WTC11 (cell line): ENCODE data around the gene RCL1.

Experiments
- CREB1 ChIP-seq: sonication (generic); formaldehyde crosslinking; IDR thresholded peaks from 2 replicates; pipeline ENCODE4 v1.8.0; 2023; ENCODE audit warnings: mild to moderate bottlenecking, missing genetic modification reagents
- GABPB1 ChIP-seq: sonication (generic); formaldehyde crosslinking; IDR thresholded peaks from 2 replicates; pipeline ENCODE4 v1.8.1; 2023; ENCODE audit warnings: mild to moderate bottlenecking, missing genetic modification reagents
- NFATC4 ChIP-seq: fragments of 250-450 bp; sonication (Bioruptor Pico); IDR thresholded peaks from 2 replicates; pipeline ENCODE4 v1.9.0; 2021; ENCODE audit warnings: mild to moderate bottlenecking
- NR2C2 ChIP-seq: sonication (generic); formaldehyde crosslinking; IDR thresholded peaks from 2 replicates; pipeline ENCODE4 v1.8.0; 2022; ENCODE audit warnings: mild to moderate bottlenecking, missing genetic modification reagents
- RELA ChIP-seq: sonication (generic); formaldehyde crosslinking; IDR thresholded peaks from 2 replicates; pipeline ENCODE4 v1.8.1; 2022; ENCODE audit warnings: missing genetic modification reagents, mild to moderate bottlenecking, borderline replicate concordance
- TF ChIP-seq, protein P1 (sequence below): sonication (generic); formaldehyde crosslinking; IDR thresholded peaks from 2 replicates; pipeline ENCODE4 v1.8.1; 2022; ENCODE audit warnings: mild to moderate bottlenecking, moderate library complexity, missing genetic modification reagents
- TF ChIP-seq, protein P2 (sequence below): fragments of 200-600 bp; IDR thresholded peaks from 2 replicates; pipeline ENCODE4 v1.8.0; 2022; ENCODE audit warnings: antibody characterized with exemption
- TF ChIP-seq, protein P3 (sequence below): sonication (generic); formaldehyde crosslinking; IDR thresholded peaks from 2 replicates; pipeline ENCODE4 v1.8.0; 2022; ENCODE audit warnings: mild to moderate bottlenecking, missing genetic modification reagents

DNA sequence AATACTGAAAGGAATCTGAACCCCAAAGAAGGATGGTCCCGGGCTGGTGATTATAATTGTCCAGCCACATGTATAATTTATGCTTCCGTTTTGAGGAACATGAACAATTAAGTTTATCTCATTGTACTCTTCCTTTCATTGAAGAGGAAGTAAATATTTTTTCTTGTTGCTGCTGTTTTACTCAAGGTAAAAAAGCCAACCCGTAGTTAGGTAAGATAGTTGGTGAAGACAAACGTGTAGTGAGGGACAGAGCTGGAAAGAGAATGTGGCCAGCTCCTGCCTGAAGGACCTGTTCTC is 5.1 kb downstream of the RCL1 start:
- TF ChIP-seq GABPB1 (CRISPR knock-in tag) (no peak), NR2C2 (CRISPR knock-in tag) (no peak), NFATC4 (CRISPR knock-in tag) (no peak), CREB1 (CRISPR knock-in tag) (no peak), RELA (no peak)
- TF ChIP-seq, protein P1, sequence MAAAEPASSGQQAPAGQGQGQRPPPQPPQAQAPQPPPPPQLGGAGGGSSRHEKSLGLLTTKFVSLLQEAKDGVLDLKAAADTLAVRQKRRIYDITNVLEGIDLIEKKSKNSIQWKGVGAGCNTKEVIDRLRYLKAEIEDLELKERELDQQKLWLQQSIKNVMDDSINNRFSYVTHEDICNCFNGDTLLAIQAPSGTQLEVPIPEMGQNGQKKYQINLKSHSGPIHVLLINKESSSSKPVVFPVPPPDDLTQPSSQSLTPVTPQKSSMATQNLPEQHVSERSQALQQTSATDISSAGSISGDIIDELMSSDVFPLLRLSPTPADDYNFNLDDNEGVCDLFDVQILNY (CRISPR knock-in tag) = no peak
- TF ChIP-seq, protein P2, sequence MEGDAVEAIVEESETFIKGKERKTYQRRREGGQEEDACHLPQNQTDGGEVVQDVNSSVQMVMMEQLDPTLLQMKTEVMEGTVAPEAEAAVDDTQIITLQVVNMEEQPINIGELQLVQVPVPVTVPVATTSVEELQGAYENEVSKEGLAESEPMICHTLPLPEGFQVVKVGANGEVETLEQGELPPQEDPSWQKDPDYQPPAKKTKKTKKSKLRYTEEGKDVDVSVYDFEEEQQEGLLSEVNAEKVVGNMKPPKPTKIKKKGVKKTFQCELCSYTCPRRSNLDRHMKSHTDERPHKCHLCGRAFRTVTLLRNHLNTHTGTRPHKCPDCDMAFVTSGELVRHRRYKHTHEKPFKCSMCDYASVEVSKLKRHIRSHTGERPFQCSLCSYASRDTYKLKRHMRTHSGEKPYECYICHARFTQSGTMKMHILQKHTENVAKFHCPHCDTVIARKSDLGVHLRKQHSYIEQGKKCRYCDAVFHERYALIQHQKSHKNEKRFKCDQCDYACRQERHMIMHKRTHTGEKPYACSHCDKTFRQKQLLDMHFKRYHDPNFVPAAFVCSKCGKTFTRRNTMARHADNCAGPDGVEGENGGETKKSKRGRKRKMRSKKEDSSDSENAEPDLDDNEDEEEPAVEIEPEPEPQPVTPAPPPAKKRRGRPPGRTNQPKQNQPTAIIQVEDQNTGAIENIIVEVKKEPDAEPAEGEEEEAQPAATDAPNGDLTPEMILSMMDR = no peak
- TF ChIP-seq, protein P3, sequence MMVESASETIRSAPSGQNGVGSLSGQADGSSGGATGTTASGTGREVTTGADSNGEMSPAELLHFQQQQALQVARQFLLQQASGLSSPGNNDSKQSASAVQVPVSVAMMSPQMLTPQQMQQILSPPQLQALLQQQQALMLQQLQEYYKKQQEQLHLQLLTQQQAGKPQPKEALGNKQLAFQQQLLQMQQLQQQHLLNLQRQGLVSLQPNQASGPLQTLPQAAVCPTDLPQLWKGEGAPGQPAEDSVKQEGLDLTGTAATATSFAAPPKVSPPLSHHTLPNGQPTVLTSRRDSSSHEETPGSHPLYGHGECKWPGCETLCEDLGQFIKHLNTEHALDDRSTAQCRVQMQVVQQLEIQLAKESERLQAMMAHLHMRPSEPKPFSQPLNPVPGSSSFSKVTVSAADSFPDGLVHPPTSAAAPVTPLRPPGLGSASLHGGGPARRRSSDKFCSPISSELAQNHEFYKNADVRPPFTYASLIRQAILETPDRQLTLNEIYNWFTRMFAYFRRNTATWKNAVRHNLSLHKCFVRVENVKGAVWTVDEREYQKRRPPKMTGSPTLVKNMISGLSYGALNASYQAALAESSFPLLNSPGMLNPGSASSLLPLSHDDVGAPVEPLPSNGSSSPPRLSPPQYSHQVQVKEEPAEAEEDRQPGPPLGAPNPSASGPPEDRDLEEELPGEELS = no peak
